Kidney epithelial cell (primary cell): Measurements from ENCODE around the gene MYO1D. TPM values are rescaled to one million over a fixed set of nuclear protein-coding genes. Genes with fewer than 3 reads are reported as not detected.

Experiments used
- DNase-seq: peaks from one replicate; pipeline ENCODE4 v3.0.0-alpha.2; 2010; ENCODE audit warnings: low read depth
- H3K27me3 ChIP-seq: 2 replicates; pipeline ENCODE4 v1.6.0; 2011; ENCODE audit warnings: low read length; ENCODE audit not compliant: control insufficient read depth, insufficient read depth
- H3K36me3 ChIP-seq: 2 replicates; pipeline ENCODE4 v1.5.1; 2011; ENCODE audit warnings: low read length; ENCODE audit not compliant: control insufficient read depth, insufficient read depth
- H3K4me3 ChIP-seq: 2 replicates; pipeline ENCODE4 v1.5.1; 2011; ENCODE audit warnings: low read depth, mild to moderate bottlenecking, control low read depth, low read length
- total RNA-seq: library from RNA; depleted of rRNA; stranded (reverse); fragments of >200 nt; gene quantifications from 2 replicates; pipeline ENCODE4 v1.2.3, GENCODE V29; 2015
- TF ChIP-seq, protein P1 (sequence below): IDR thresholded peaks from 2 replicates; pipeline ENCODE4 v1.5.1; 2011; ENCODE audit warnings: mild to moderate bottlenecking, moderate library complexity, low read length, control low read depth, inconsistent platforms; ENCODE audit not compliant: insufficient read depth, poor library complexity, severe bottlenecking

The MYO1D gene
- total RNA-seq, 1 donor from 2014 or later = 95.5 TPM

DNA sequence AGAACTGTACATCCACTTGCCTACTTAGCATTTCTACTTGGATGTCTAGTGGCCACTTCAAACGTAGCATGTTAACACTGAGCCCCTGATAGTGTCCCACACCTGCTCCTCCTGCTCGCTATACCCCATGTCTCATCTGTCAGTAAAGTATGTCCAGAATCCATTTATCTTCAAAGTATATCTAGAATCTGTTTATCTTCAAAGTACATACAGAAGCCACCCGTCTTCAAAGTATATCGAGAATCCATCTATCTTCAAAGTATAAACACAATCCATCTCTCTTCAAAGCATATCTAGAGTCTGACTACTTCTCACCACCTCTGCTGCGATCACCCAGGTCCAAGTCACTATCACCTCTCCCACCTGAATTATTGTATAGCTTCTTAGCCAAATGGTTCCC is 43.8 kb downstream of the MYO1D start:
- TF ChIP-seq, protein P1, sequence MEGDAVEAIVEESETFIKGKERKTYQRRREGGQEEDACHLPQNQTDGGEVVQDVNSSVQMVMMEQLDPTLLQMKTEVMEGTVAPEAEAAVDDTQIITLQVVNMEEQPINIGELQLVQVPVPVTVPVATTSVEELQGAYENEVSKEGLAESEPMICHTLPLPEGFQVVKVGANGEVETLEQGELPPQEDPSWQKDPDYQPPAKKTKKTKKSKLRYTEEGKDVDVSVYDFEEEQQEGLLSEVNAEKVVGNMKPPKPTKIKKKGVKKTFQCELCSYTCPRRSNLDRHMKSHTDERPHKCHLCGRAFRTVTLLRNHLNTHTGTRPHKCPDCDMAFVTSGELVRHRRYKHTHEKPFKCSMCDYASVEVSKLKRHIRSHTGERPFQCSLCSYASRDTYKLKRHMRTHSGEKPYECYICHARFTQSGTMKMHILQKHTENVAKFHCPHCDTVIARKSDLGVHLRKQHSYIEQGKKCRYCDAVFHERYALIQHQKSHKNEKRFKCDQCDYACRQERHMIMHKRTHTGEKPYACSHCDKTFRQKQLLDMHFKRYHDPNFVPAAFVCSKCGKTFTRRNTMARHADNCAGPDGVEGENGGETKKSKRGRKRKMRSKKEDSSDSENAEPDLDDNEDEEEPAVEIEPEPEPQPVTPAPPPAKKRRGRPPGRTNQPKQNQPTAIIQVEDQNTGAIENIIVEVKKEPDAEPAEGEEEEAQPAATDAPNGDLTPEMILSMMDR = no peak
- H3K36me3 ChIP-seq = no peaks in the 10 kb centered on the region
- H3K27me3 ChIP-seq = no peaks in the 10 kb centered on the region
- no peak overlapping the region for H3K4me3 ChIP-seq
- no peak for DNase-seq

DNA sequence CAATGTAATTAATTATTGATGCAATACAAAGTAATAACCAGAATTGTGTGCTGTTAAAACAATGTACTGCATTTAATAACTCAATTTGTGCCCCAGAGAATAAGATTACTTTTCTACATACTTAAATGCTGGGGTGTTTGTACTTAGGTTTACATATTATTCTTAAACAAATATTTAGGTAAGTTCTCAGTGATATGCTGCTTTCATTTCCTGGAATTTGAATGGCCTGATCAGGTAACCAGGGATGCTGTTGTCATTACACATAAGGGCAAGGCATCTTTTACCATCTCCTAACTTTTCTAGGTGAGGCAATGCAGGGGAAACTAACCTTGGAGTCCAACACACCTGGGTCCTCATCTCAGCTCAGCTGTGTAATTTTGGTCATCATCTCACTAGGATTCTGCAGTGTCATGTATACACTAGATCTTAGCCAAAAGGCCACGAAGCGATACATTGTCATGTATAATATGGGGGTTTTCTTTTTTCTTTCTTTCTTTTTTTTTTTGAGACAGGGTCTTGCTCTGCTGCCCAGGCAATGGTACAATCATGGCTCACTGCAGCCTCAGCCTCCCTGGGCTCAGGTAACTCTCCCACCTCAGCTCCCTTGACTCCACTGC is 45.2 kb downstream of the MYO1D start:
- Histone ChIP-seq H3K4me3 (no peak overlapping the region), H3K27me3 (no peaks in the 10 kb centered on the region), H3K36me3 (no peaks in the 10 kb centered on the region)
- no peak for DNase-seq
- TF ChIP-seq, protein P1 = no peak

DNA sequence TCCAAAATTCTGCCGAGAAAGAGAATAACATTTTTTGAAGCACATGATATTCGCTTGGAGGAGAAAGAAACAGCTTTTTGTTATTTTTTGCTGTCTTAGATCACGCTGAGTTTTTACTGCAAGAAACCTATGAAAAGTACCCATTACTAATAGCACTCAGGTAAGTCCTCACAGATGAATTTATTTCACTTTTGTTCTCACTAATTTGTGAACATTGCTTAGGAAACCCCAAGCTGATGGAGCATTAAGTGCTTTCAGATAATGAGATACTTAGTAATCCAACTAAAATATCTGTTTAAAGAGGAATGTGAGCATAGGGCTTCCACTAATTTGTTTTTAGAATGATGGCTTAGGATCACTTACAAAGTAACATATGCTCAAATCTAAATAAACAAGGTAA is 45.7 kb downstream of the MYO1D start:
- Histone ChIP-seq H3K36me3 (no peaks in the 10 kb centered on the region), H3K27me3 (no peaks in the 10 kb centered on the region), H3K4me3 (no peak overlapping the region)
- DNase-seq = no peak
- TF ChIP-seq, protein P1 = no peak

DNA sequence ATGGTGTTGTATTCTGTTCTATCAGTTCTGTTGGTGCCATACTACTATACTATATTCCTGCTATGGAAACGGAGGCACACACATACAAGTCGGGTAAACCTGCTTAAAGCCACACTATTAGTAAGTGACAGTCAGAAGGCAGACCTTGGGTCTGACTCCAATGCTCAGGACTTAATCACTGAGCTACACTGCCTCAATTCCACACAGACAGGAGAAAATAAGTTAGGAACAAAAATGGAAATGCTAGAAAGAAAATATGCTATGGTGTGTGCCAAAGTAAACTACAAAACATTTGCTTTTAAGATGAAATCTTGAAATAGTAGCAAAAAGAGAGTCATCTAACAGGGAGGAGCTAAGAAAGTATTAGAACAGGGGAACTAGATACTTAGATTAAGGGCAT is 48.1 kb downstream of the MYO1D start:
- TF ChIP-seq, protein P1 = no peak
- Histone ChIP-seq H3K27me3 (no peaks in the 10 kb centered on the region), H3K36me3 (no peaks in the 10 kb centered on the region), H3K4me3 (no peak overlapping the region)
- DNase-seq = no peak

DNA sequence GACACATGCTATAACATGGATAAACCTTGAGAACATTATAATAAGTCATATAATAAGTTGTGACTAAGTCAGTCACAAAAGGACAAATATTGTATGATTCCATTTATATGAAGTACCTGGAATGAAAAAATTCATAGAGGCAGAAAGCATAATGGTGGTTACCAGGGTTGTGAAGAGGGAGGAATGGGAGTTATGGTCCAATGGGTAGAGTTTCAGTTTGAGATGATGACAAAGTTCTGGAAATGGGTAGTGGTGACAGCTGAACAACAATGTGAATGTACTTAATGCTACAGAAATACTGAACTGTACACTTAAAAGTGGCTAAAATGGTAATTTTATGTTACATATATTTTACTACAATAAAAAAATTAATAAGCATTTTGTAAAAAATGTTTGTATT is 49.7 kb downstream of the MYO1D start:
- no peak for DNase-seq
- H3K36me3 ChIP-seq = no peaks in the 10 kb centered on the region
- no peaks in the 10 kb centered on the region for H3K27me3 ChIP-seq
- TF ChIP-seq, protein P1 = no peak
- no peak overlapping the region for H3K4me3 ChIP-seq

DNA sequence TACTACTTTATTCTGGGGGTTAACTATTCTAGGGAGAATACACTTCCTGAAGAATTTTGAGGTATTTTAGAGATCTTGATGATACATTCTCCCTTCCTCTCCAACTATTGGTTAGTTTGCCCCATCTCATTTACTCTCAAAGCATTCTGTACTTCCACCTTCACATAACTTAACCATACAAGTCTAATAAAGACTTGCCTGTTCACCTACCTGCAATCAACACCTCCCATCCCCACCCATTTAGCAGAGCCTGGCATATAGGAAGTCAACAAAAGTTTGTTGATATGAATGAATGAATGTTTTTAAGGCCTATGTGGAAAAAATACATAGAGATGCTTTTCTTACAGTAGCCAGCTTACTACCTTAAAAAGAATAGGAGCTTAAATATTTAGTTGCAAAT is 50.8 kb downstream of the MYO1D start:
- TF ChIP-seq, protein P1 = no peak
- DNase-seq = no peak
- Histone ChIP-seq H3K27me3 (no peaks in the 10 kb centered on the region), H3K4me3 (no peak overlapping the region), H3K36me3 (no peaks in the 10 kb centered on the region)
